Activated CD8-positive, alpha-beta T cell treated with anti-CD3 and anti-CD28 coated beads, Interleukin-2, amount 10 ng/mL, durations not matched to agents 7 days and 5 days (primary cell): Measurements from ENCODE around the gene CDH6. TPM values are rescaled to one million over a fixed set of nuclear protein-coding genes. Genes with fewer than 3 reads are reported as not detected.

Experiments
- ATAC-seq: fragments of 150-1000 bp; cut with Tn5 transposase; one replicate; pipeline ENCODE4 v1.10.0; 2021; ENCODE audit warnings: moderate library complexity
- CTCF ChIA-PET: fragments of 350-600 bp; sonication (Branson Sonifier 250); formaldehyde crosslinking; loops from one replicate; lab custom pipeline; 2021; ENCODE audit warnings: antibody characterized with exemption; lab: Charles Lee
- POLR2A ChIA-PET: fragments of 350-600 bp; sonication (Branson Sonifier 250); formaldehyde crosslinking; loops from one replicate; lab custom pipeline; 2021; ENCODE audit warnings: antibody characterized with exemption; lab: Charles Lee
- DNase-seq: peaks from one replicate; pipeline ENCODE4 v3.0.0-alpha.2; 2020
- H3K27ac Mint-ChIP-seq: one replicate; pipeline ENCODE4 v1.8.0; 2021; ENCODE audit warnings: mild to moderate bottlenecking, mixed read lengths
- H3K27me3 Mint-ChIP-seq: one replicate; pipeline ENCODE4 v1.8.0; 2021; ENCODE audit warnings: low read depth, mixed read lengths
- H3K36me3 Mint-ChIP-seq: one replicate; pipeline ENCODE4 v1.8.0; 2021; ENCODE audit warnings: low read depth, mixed read lengths
- H3K4me1 Mint-ChIP-seq: one replicate; pipeline ENCODE4 v1.8.0; 2021; ENCODE audit warnings: low read depth, mixed read lengths
- H3K4me3 Mint-ChIP-seq: one replicate; pipeline ENCODE4 v1.8.0; 2021; ENCODE audit warnings: mild to moderate bottlenecking, mixed read lengths
- H3K9me3 Mint-ChIP-seq: one replicate; pipeline ENCODE4 v1.8.0; 2022; ENCODE audit warnings: mixed read lengths; ENCODE audit not compliant: insufficient read depth
- total RNA-seq, 2 experiments: library from RNA; stranded (reverse); gene quantifications; one replicate each; pipeline ENCODE4 v1.2.3, GENCODE V29; 2021

Gene CDH6
- total RNA-seq, 2 experiments from 2014 or later: not detected

DNA sequence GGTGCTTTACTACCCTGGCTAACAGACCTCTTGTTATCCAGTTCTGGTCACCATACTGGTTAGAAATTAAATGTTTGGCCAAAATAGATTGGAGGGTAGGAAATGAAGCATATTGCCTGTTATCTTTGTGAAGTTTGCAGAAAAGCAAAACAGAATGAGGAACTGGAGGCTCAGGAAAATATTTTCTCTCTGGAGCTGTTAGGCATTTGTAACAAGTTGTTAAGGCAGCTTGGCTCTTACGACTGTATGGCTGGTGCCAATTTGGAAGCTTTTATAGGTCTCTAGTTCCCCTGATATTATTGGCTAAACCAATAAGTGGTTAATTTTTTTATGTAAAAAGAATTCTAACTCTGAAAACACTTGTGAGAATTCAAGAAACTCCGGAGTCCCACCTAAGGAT lies 35.8 kb downstream of the CDH6 start:
- ChIA-PET CTCF (no interaction called here), POLR2A (no interaction called here)
- Mint-ChIP-seq H3K4me1 (no peaks in the 10 kb centered on the region), H3K27ac (no peak overlapping the region), H3K36me3 (no peaks in the 10 kb centered on the region), H3K27me3 (no peaks in the 10 kb centered on the region), H3K4me3 (no peak overlapping the region), H3K9me3 (no peaks in the 10 kb centered on the region)
- no peak for DNase-seq
- no peak for ATAC-seq

DNA sequence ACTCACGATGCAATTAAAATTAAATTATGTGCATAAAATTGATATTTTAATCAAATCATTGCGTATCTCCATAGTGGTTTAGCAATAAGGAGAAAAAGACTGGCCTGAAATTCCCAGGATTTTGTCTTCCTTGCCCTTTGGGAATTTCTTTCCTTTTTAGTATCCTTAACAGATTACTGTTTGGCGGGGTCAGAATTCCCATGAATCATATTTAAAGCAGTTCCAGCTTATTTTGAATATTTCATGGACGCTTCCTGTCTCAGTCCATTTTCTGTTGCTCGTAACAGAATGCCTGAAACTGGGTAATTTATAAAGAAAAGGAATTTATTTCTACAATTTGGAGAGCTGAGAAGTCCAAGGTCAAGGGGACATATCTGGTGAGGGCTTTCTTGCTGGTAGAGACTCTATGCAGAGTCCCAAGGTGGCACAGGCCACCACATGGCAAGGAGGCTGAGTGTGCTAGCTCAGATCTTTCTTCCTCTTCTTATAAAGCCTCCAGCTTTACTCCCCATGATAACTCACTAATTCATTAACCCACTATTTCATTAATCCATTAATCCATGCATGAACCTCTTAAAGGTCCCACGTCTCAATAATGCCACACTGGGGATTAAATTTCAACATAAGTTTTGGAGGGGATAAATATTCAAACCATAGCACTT lies 37.8 kb downstream of the CDH6 start:
- DNase-seq (no peak), ATAC-seq (no peak)
- ChIA-PET POLR2A (interaction anchor here (0.5 kb wide), 1 partner anchor 202 kb away, joined by 3 read pairs; no protein-coding TSS in a partner anchor), CTCF (interaction anchor here (1.5 to 1.9 kb wide), 4 partner anchors 11 to 39 kb away, joined by 4 to 7 read pairs (median 5); no protein-coding TSS in a partner anchor)
- H3K36me3 Mint-ChIP-seq: no peaks in the 10 kb centered on the region
- no peak overlapping the region for H3K27ac Mint-ChIP-seq
- H3K27me3 Mint-ChIP-seq: no peaks in the 10 kb centered on the region
- H3K4me1 Mint-ChIP-seq: no peaks in the 10 kb centered on the region
- no peaks in the 10 kb centered on the region for H3K9me3 Mint-ChIP-seq
- H3K4me3 Mint-ChIP-seq: no peak overlapping the region

DNA sequence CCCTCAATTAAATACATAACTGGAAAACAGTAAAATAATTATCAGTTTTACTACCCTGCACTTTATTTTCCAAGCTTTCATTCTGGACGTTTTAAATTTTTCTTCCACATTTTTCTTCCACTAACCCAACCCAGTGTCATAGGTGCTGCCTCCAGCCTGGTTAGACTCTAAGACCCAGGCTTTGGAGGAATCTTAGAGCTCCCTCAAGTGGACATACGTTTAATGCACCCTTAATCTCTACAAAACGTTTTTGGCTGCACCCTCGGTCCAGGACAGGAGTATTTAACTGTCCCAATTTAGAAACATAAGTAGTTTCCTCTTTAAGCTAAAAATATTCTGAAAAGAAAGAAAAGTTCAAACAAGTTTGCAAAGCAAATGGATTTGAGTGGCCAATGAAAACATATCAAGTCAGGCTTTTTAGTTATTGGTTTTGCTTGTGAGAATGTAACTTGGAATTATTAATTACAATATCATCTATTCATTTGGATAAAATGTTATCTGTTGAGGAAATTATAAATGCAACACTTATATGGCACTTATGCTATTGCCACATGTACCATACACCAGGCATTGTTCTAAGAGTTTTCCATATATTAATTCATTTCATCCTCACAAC lies 38.9 kb downstream of the CDH6 start:
- Mint-ChIP-seq H3K4me3 (no peak overlapping the region), H3K27ac (no peak overlapping the region), H3K9me3 (no peaks in the 10 kb centered on the region), H3K4me1 (no peaks in the 10 kb centered on the region), H3K36me3 (no peaks in the 10 kb centered on the region), H3K27me3 (no peaks in the 10 kb centered on the region)
- DNase-seq (no peak), ATAC-seq (no peak)
- ChIA-PET POLR2A (no interaction called here), CTCF (interaction anchor here (1.2 to 1.9 kb wide), 5 partner anchors 10 to 44 kb away, joined by 4 to 7 read pairs (median 5); no protein-coding TSS in a partner anchor)

DNA sequence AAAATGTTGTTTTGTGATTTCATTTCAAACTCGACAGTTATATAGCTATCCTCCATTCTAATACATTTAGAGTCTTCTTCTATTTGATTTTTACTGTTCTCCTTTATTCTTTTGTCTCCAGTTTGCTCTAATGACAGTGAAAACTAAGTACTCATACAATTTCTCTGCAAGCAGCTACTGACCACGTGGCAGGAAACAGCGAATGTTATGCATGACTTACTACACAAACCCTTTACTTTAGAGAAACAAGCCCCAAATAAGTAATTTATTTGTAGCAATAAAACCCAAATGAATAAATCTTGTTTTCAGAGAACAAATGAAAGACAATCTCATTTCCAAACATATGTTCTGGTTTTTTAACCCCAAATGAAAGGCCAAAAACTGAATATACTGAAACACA lies 41.9 kb downstream of the CDH6 start:
- Mint-ChIP-seq H3K27ac (no peak overlapping the region), H3K9me3 (no peaks in the 10 kb centered on the region), H3K4me3 (no peak overlapping the region), H3K4me1 (no peaks in the 10 kb centered on the region), H3K27me3 (no peaks in the 10 kb centered on the region), H3K36me3 (no peaks in the 10 kb centered on the region)
- DNase-seq: no peak
- CTCF ChIA-PET: no interaction called here
- ATAC-seq: no peak
- POLR2A ChIA-PET: no interaction called here

DNA sequence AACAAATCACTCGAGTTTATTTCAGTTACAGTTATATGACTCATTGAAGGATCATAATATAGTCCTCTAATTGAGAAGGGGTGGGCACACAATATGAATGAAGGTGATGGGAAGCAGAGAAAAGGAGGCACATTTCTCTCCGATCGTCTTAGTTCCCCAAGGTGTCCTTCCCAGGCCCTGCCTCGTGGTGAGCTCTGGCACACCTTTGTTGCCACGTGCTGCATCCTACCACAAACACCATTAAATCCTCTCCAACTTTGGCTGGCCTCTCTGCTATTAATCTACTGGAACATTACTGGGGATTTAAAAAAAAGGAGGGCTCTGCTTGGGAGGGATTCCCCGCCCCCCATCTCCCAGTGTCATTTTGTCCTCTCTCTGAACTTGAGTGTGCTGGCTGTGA lies 42.9 kb downstream of the CDH6 start:
- ATAC-seq (no peak), DNase-seq (no peak)
- CTCF ChIA-PET: no interaction called here
- H3K27ac Mint-ChIP-seq: no peak overlapping the region
- H3K27me3 Mint-ChIP-seq: no peaks in the 10 kb centered on the region
- POLR2A ChIA-PET: no interaction called here
- H3K4me1 Mint-ChIP-seq: no peaks in the 10 kb centered on the region
- H3K4me3 Mint-ChIP-seq: no peak overlapping the region
- H3K9me3 Mint-ChIP-seq: no peaks in the 10 kb centered on the region
- H3K36me3 Mint-ChIP-seq: no peaks in the 10 kb centered on the region

DNA sequence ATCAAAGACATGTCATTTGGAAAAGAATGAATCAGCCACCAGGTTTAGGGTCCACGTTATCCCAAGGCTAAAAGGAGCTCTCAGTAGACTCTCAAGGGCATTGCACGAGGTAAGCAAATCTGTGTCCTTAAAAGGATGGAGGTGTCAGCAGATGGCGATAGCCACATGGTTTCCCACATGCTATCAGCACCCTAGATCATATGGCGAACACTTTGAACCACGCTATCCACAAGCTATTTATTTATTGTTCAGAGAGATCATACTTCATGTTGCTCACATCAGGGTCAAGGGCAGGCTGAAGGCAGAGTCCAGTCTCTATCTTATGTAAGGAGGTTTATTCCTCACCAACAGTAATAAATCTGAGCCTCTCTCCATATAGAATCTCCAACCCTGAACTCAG lies 43.7 kb downstream of the CDH6 start:
- no peak for ATAC-seq
- Mint-ChIP-seq H3K27ac (no peak overlapping the region), H3K4me3 (no peak overlapping the region), H3K36me3 (no peaks in the 10 kb centered on the region), H3K4me1 (no peaks in the 10 kb centered on the region), H3K27me3 (no peaks in the 10 kb centered on the region), H3K9me3 (no peaks in the 10 kb centered on the region)
- no peak for DNase-seq
- ChIA-PET CTCF (no interaction called here), POLR2A (no interaction called here)

DNA sequence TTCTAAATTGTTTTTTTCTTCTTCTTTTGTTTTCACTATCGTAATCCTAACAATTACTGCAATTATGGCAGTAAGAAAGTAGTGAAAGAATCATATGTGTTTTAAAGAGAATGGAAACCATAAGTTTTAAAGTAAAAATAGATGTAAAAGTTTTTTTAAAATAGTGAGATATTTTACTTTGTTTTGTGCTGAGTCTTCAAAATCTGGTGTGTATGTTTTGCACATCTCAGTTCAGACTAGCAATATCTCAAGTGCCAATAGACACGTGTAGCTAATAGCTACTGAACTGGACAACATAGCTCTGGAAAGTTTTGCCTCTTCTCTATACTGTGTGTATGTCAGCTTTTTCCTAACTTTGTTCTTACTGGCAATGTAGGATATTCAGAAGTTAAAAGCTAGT lies 45.0 kb downstream of the CDH6 start:
- ChIA-PET POLR2A (no interaction called here), CTCF (no interaction called here)
- Mint-ChIP-seq H3K9me3 (no peaks in the 10 kb centered on the region), H3K4me3 (no peak overlapping the region), H3K36me3 (no peaks in the 10 kb centered on the region), H3K4me1 (no peaks in the 10 kb centered on the region), H3K27me3 (no peaks in the 10 kb centered on the region), H3K27ac (no peak overlapping the region)
- no peak for ATAC-seq
- DNase-seq: no peak

DNA sequence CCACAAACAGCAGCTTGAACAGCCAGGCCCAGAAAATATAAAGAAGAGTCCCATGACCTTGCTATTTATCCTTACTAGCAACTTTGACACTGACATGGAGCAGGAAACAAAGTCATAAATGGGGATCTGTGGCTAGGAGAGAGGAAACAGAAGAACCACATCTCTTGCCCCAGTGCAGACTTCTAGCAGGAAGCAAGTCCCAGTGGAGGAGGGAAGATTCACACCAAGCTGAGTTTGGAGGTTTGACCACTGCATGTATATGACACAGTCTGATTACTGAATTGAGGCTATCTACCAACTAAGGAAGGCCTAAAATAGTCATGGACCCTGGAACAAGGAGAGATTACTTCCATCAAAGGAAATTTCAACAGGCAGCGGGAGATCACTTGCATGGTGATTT lies 51.4 kb downstream of the CDH6 start:
- ChIA-PET POLR2A (no interaction called here), CTCF (no interaction called here)
- Mint-ChIP-seq H3K4me3 (no peak overlapping the region), H3K27ac (no peak overlapping the region), H3K27me3 (no peaks in the 10 kb centered on the region), H3K9me3 (no peaks in the 10 kb centered on the region), H3K4me1 (no peaks in the 10 kb centered on the region), H3K36me3 (no peaks in the 10 kb centered on the region)
- ATAC-seq (no peak), DNase-seq (no peak)

DNA sequence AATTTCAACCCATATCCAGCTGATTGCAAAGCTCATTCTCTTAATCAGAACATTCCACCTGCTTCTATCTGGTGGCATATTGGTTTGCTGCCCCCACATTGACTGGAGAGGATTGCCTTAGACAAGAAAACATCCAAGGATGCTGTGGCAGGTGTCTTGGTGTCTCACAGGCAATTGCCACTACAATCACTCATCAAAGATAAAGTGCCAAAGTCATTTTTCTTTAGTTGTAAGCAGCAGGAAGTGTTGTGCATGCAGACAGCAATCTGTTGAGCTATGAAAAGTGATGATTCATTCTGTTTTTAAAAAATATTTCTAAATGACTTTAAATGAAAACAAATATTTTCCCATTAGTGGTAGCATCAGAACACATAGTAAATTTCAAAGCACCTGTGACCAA lies 53.9 kb downstream of the CDH6 start:
- Mint-ChIP-seq H3K9me3 (no peaks in the 10 kb centered on the region), H3K36me3 (no peaks in the 10 kb centered on the region), H3K27ac (no peak overlapping the region), H3K27me3 (no peaks in the 10 kb centered on the region), H3K4me3 (no peak overlapping the region), H3K4me1 (no peaks in the 10 kb centered on the region)
- ChIA-PET POLR2A (no interaction called here), CTCF (no interaction called here)
- ATAC-seq (no peak), DNase-seq (no peak)

DNA sequence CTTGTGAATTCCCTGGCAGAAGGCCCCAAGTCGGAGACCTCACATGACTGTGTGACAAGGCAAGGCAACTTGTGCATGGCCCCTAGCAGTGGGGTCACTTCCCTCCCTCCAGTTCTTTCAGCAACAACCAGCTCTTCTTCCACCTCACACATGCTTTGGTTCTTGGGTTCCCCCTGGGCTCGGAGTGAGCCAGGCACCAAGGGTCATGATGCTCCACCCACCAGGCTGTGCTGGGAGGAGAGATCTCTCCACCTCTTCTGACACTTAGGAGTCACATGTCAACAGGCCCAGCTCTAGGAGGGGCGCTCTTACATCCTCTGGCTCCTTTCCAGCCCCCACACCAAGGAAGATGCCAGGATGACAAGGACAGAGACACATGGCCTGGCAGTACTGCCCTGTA lies 56.7 kb downstream of the CDH6 start:
- H3K36me3 Mint-ChIP-seq: no peaks in the 10 kb centered on the region
- no peaks in the 10 kb centered on the region for H3K9me3 Mint-ChIP-seq
- CTCF ChIA-PET: no interaction called here
- POLR2A ChIA-PET: no interaction called here
- H3K4me1 Mint-ChIP-seq: no peaks in the 10 kb centered on the region
- no peaks in the 10 kb centered on the region for H3K27me3 Mint-ChIP-seq
- no peak overlapping the region for H3K4me3 Mint-ChIP-seq
- ATAC-seq (no peak), DNase-seq (no peak)
- H3K27ac Mint-ChIP-seq: no peak overlapping the region

DNA sequence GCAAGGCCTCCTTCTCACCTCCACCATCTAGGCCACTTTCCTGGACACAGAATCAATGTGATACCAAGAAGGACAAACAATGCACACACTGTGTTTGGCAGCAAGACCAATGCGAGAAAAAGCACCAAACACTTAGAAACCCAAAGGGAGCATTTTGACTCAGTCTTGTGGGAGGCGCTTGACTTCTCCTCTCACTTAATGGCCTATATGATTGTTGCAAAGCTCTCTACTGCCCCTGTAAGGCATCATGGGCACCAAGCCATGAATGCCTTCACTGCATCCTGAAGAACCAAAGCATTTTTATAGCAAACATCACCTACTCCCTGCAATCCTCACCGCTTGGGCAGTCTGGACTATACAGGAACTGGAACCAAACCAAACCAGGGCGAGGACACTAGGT lies 57.5 kb downstream of the CDH6 start:
- H3K4me3 Mint-ChIP-seq: no peak overlapping the region
- ChIA-PET CTCF (no interaction called here), POLR2A (no interaction called here)
- H3K27me3 Mint-ChIP-seq: no peaks in the 10 kb centered on the region
- no peak for DNase-seq
- no peak overlapping the region for H3K27ac Mint-ChIP-seq
- H3K36me3 Mint-ChIP-seq: no peaks in the 10 kb centered on the region
- H3K4me1 Mint-ChIP-seq: no peaks in the 10 kb centered on the region
- no peaks in the 10 kb centered on the region for H3K9me3 Mint-ChIP-seq
- no peak for ATAC-seq

DNA sequence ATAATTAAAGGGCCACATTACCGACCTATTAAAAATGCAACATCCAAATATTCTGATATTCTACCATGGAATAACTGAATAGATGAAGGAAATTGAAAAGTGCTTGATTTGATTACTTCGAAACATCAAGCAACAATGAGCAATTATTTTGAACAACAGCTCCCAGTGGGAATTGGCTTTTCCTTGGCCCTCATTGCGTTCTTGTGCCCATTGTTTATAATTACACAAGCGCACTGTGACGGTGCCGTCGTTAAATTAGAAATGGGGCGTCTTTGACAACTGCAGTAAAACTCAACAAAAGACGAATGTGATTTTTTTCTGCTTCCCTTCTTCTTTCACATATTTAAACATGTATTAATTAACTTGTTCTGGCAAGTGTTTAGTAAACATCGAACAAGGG lies 61.6 kb downstream of the CDH6 start:
- POLR2A ChIA-PET: no interaction called here
- CTCF ChIA-PET: no interaction called here
- H3K4me1 Mint-ChIP-seq: no peaks in the 10 kb centered on the region
- H3K9me3 Mint-ChIP-seq: no peaks in the 10 kb centered on the region
- no peaks in the 10 kb centered on the region for H3K27me3 Mint-ChIP-seq
- no peak overlapping the region for H3K4me3 Mint-ChIP-seq
- H3K27ac Mint-ChIP-seq: no peak overlapping the region
- no peak for ATAC-seq
- DNase-seq: no peak
- no peaks in the 10 kb centered on the region for H3K36me3 Mint-ChIP-seq
